HL-60 (cell line): ENCODE measurements around the gene GPR17.

Source experiments
- DNase-seq, 2 experiments: peaks; one replicate each; pipeline ENCODE4 v3.0.0-alpha.2; 2010 to 2020; ENCODE audit warnings: low read depth in 1 of 2, low spot score in 1 of 2
- H3K27ac ChIP-seq: fragments of 250-450 bp; sonication (Bioruptor Pico); replicated peaks from 2 replicates; pipeline ENCODE4 v1.5.1; 2020; ENCODE audit warnings: mild to moderate bottlenecking, moderate library complexity
- H3K27me3 ChIP-seq: fragments of 250-450 bp; sonication (Bioruptor Pico); 2 replicates; pipeline ENCODE4 v1.5.1; 2021; ENCODE audit warnings: mild to moderate bottlenecking, moderate library complexity; ENCODE audit not compliant: insufficient read depth, poor library complexity, severe bottlenecking
- H3K4me3 ChIP-seq: replicated peaks from 2 replicates; pipeline ENCODE4 v1.5.1; 2011; ENCODE audit warnings: mild to moderate bottlenecking, control low read depth, low read length; ENCODE audit not compliant: insufficient read depth
- GABPA ChIP-seq: IDR thresholded peaks from 2 replicates; pipeline ENCODE4 v1.6.1; 2012; ENCODE audit warnings: low read depth
- POLR2AphosphoS5 ChIP-seq: IDR thresholded peaks from 2 replicates; pipeline ENCODE4 v1.6.1; 2012; ENCODE audit warnings: low read depth
- SPI1 ChIP-seq: IDR thresholded peaks from 2 replicates; pipeline ENCODE4 v1.6.1; 2012; ENCODE audit warnings: low read depth, mild to moderate bottlenecking, borderline replicate concordance
- TF ChIP-seq, protein P1 (sequence below): IDR thresholded peaks from 2 replicates; pipeline ENCODE4 v1.6.1; 2012; ENCODE audit warnings: low read depth; ENCODE audit not compliant: insufficient replicate concordance
- TF ChIP-seq, protein P2 (sequence below): IDR thresholded peaks from one replicate; pipeline ENCODE4 v1.5.1; 2011; ENCODE audit warnings: low read length, control low read depth, inconsistent platforms; ENCODE audit not compliant: insufficient read depth

GPR17 gene

DNA sequence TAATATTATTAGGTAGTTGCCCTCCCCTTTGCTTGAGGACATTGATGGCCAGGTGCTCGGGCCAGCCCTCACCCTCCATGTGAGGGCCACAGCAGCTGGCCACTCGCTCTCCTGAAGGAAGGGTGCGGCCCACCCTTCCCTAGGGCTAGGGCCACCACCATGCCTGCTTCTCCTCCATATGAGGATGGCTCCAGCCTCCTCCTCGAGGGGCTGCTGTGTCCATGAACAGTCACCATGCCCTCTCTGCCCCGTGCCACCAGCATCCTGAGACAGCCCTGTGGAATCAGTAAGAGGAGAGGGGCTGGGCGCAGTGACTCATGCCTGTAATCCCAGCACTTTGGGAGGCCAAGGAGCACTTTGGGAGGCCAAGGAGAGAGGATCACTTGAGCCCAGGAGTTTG is 2.4 kb downstream of the GPR17 start:
- Histone ChIP-seq H3K4me3 (no peak overlapping the region), H3K27ac (no peak overlapping the region), H3K27me3 (no peaks in the 10 kb centered on the region)
- DNase-seq = no peak
- TF ChIP-seq, protein P1, sequence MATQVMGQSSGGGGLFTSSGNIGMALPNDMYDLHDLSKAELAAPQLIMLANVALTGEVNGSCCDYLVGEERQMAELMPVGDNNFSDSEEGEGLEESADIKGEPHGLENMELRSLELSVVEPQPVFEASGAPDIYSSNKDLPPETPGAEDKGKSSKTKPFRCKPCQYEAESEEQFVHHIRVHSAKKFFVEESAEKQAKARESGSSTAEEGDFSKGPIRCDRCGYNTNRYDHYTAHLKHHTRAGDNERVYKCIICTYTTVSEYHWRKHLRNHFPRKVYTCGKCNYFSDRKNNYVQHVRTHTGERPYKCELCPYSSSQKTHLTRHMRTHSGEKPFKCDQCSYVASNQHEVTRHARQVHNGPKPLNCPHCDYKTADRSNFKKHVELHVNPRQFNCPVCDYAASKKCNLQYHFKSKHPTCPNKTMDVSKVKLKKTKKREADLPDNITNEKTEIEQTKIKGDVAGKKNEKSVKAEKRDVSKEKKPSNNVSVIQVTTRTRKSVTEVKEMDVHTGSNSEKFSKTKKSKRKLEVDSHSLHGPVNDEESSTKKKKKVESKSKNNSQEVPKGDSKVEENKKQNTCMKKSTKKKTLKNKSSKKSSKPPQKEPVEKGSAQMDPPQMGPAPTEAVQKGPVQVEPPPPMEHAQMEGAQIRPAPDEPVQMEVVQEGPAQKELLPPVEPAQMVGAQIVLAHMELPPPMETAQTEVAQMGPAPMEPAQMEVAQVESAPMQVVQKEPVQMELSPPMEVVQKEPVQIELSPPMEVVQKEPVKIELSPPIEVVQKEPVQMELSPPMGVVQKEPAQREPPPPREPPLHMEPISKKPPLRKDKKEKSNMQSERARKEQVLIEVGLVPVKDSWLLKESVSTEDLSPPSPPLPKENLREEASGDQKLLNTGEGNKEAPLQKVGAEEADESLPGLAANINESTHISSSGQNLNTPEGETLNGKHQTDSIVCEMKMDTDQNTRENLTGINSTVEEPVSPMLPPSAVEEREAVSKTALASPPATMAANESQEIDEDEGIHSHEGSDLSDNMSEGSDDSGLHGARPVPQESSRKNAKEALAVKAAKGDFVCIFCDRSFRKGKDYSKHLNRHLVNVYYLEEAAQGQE = no peak
- TF ChIP-seq POLR2AphosphoS5 (no peak), GABPA (no peak)
- TF ChIP-seq, protein P2, sequence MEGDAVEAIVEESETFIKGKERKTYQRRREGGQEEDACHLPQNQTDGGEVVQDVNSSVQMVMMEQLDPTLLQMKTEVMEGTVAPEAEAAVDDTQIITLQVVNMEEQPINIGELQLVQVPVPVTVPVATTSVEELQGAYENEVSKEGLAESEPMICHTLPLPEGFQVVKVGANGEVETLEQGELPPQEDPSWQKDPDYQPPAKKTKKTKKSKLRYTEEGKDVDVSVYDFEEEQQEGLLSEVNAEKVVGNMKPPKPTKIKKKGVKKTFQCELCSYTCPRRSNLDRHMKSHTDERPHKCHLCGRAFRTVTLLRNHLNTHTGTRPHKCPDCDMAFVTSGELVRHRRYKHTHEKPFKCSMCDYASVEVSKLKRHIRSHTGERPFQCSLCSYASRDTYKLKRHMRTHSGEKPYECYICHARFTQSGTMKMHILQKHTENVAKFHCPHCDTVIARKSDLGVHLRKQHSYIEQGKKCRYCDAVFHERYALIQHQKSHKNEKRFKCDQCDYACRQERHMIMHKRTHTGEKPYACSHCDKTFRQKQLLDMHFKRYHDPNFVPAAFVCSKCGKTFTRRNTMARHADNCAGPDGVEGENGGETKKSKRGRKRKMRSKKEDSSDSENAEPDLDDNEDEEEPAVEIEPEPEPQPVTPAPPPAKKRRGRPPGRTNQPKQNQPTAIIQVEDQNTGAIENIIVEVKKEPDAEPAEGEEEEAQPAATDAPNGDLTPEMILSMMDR = no peak

DNA sequence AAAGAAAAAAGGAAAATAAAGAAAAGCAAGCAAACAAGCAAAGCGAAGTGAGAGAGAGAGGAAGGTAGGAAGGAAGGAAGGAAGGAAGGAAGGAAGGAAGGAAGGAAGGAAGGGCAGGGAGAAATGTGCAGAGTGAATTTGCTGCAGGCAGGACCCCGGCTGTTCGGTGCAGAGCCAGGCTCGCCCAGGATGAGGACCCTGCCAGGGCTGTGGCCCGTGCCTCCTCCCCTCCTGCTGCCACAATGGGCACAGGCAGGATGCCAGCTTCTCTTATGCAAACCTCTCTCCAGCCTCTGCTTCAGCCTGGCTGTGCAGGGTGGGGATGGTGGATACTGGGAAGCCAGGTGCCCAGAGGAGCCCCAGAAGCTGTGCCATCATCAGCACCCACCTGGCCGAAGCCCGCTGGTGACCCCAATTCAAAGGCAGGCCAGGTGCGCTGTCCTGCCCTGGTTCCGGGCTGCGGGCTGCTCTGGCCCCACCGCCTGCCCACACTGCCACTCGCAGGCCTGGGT is 3.2 kb downstream of the GPR17 start:
- TF ChIP-seq GABPA (no peak), SPI1 (no peak), POLR2AphosphoS5 (no peak)
- TF ChIP-seq, protein P1 = no peak
- TF ChIP-seq, protein P2 = no peak
- DNase-seq = peak in 1 of 2 experiments; percentile 21
- H3K27ac ChIP-seq = no peak overlapping the region

DNA sequence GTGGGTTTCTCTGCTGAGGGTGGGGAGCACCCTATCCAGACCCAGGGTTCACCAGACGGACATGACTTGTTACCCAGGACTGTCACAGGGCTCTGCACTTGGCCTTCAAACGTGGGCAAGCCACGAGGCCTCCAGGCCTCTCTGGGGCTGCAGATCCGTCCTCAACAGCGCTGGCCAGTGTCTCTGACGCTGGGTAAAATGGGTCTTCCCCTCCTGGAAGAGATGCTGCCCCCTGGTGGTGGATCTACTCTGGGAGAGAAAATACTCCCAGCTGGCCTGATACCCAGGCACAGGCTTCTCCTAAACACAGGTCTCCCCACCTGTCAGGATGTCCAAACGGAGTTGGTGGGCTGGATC is 3.7 kb downstream of the GPR17 start:
- TF ChIP-seq, protein P2 = peak; percentile 75
- TF ChIP-seq GABPA = no peak
- peak; percentile 57 to 85 for DNase-seq
- no peak overlapping the region for H3K27ac ChIP-seq

More for the DNA sequence above, 3.2 kb downstream of the GPR17 start:
- Histone ChIP-seq H3K4me3 (no peak overlapping the region), H3K27me3 (no peaks in the 10 kb centered on the region)

DNA sequence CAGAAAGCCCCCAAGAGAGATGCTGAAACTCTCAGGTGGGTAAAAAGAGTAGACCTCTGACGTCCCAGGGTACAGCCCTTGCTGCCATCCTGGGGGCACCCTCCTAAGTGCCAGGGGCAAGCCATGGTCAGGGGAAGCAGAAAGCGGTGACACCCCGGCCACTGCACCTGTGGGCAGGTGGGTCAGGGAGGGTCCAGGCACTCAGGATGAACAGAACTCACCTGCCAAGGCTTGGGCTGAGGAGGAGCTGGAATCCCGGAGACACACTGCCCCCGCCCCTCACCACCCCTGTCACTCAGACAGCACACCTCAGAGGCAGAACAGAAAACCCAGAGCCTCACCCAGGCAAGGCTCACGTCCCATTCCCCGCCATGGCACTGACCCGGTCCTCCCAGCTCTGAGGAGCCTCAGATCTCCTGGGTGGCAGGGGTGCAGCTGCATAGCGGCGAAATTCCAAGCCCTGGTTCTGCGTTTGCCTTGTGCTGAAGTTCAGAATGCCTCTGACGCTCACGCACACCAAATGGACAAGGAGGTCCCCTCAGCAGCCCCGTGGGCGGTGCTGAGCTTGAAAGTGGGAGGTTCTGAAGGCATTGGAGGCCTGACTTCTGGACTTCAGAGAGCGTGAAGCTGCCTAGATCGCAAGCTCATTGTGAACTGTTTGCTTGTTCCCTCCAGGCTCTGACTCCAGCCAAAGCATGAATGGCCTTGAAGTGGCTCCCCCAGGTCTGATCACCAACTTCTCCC is 4.3 kb downstream of the GPR17 start:
- Histone ChIP-seq H3K27ac (no peak overlapping the region), H3K27me3 (no peaks in the 10 kb centered on the region), H3K4me3 (no peak overlapping the region)
- TF ChIP-seq GABPA = no peak
- TF ChIP-seq, protein P1 = no peak
- no peak for TF ChIP-seq POLR2AphosphoS5
- no peak for TF ChIP-seq SPI1
- TF ChIP-seq, protein P2 = no peak
- no peak for DNase-seq

More for the DNA sequence above, 3.7 kb downstream of the GPR17 start:
- Histone ChIP-seq H3K4me3 (no peak overlapping the region), H3K27me3 (no peaks in the 10 kb centered on the region)
